HPDE6-E6E7 (cell line): ENCODE measurements around the gene ENKD1.

Experiments used
- DNase-seq: peaks from one replicate; pipeline ENCODE4 v3.0.0; 2011; ENCODE audit warnings: missing footprints; ENCODE audit errors: extremely low spot score

Gene ENKD1

GRCh38 chr16:67678354-67679023, 11.9 kb upstream of the ENKD1 start:
- DNase-seq, result no peak

GRCh38 chr16:67677712-67678111, 11.2 kb upstream of the ENKD1 start:
- DNase-seq, result no peak

- DNase-seq, result no peak
These were observed 10.4 kb upstream of the ENKD1 start for GRCh38 chr16:67676939-67677338.

GRCh38 chr16:67676516-67676915, 10.0 kb upstream of the ENKD1 start:
- DNase-seq, result peak; percentile 77

GRCh38 chr16:67675999-67676398, 9.4 kb upstream of the ENKD1 start:
- DNase-seq, result no peak

- DNase-seq, result no peak
These were observed 9.0 kb upstream of the ENKD1 start for GRCh38 chr16:67675579-67675935.

- DNase-seq, result no peak
These were observed 8.5 kb upstream of the ENKD1 start for GRCh38 chr16:67674851-67675578.

- DNase-seq, result no peak
These were observed 7.4 kb upstream of the ENKD1 start for GRCh38 chr16:67673712-67674580.

- DNase-seq, result peak; percentile 79
These were observed 6.5 kb upstream of the ENKD1 start for GRCh38 chr16:67672739-67673662.

- no peak for DNase-seq
These were observed 5.8 kb upstream of the ENKD1 start for GRCh38 chr16:67672306-67672705.

GRCh38 chr16:67669499-67670101, 3.0 kb upstream of the ENKD1 start:
- DNase-seq, result no peak

- no peak for DNase-seq
These were observed 2.1 kb upstream of the ENKD1 start for GRCh38 chr16:67668495-67669157.

GRCh38 chr16:67667817-67668494, 1.4 kb upstream of the ENKD1 start:
- DNase-seq, result peak; percentile 99

GRCh38 chr16:67667453-67667816, 885 bp upstream of the ENKD1 start:
- DNase-seq, result no peak

GRCh38 chr16:67666032-67666551, 458 bp downstream of the ENKD1 start:
- DNase-seq, result no peak

GRCh38 chr16:67665598-67665997, 952 bp downstream of the ENKD1 start:
- DNase-seq, result no peak

GRCh38 chr16:67664871-67665270, 1.7 kb downstream of the ENKD1 start:
- no peak for DNase-seq

- no peak for DNase-seq
These were observed 2.3 kb downstream of the ENKD1 start for GRCh38 chr16:67664258-67664657.

- no peak for DNase-seq
These were observed 2.7 kb downstream of the ENKD1 start for GRCh38 chr16:67663877-67664222.
